ENCODE measurements around the gene SLC9A3.

SLC9A3 gene

DNA sequence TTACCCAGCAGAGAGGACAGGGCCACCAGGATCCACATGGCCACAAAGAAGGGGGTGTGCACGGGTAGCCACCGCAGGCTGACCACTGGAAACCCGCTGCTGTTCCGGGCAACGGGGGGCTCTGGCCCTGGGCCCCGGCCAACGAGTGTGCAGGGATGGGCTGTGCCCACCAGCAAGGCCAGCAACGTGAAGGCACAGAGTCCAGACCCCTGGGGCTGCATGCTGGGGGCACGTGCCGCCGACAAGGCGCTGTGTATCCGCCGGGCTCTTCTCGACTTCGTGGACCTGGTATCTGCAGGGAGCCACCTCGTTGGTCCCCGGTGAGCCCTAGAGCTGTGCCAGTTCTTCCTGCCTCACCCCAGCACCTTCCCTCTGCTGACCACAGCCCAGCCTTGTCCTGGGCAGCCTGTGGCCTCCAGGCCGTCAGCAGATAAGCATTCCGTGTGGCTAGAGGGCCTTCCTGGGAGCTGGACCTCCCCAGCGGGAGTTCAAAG is 45.7 kb upstream of the SLC9A3 start:
- H3K27ac ChIP-seq = no peak overlapping the region
- TF ChIP-seq ZFX (IDR thresholded peaks at IDR 0.05) = no peak
- TF ChIP-seq, protein P1, sequence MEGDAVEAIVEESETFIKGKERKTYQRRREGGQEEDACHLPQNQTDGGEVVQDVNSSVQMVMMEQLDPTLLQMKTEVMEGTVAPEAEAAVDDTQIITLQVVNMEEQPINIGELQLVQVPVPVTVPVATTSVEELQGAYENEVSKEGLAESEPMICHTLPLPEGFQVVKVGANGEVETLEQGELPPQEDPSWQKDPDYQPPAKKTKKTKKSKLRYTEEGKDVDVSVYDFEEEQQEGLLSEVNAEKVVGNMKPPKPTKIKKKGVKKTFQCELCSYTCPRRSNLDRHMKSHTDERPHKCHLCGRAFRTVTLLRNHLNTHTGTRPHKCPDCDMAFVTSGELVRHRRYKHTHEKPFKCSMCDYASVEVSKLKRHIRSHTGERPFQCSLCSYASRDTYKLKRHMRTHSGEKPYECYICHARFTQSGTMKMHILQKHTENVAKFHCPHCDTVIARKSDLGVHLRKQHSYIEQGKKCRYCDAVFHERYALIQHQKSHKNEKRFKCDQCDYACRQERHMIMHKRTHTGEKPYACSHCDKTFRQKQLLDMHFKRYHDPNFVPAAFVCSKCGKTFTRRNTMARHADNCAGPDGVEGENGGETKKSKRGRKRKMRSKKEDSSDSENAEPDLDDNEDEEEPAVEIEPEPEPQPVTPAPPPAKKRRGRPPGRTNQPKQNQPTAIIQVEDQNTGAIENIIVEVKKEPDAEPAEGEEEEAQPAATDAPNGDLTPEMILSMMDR (conservative IDR thresholded peaks at IDR 0.05) = no peak

GRCh38 chr5:569358-569867 is 45.2 kb upstream of the SLC9A3 start:
- TF ChIP-seq, protein P1 (conservative IDR thresholded peaks at IDR 0.05) = no peak
- no peak for TF ChIP-seq ZFX (IDR thresholded peaks at IDR 0.05)
- no peak overlapping the region for H3K27ac ChIP-seq

DNA sequence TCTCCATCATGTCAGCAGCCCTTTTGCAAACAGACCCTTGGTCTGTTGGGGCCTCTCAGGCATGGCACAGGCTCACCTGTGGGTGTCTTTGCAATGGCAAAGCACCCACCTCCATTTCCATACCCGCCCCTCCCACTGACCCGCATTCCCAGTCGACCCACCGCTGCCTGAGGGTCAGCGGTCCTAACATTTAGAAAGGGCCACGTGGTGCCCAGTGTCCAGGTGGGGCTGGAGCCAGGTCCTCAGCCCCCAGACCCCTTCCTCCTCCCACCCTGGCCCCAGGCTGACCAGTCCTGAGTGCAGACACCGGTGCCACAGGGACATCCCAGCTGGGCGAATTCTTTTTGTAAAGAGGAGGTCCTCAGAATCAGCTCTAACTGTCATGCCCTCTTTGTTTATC is 44.6 kb upstream of the SLC9A3 start:
- TF ChIP-seq, protein P1 (conservative IDR thresholded peaks at IDR 0.05) = no peak
- TF ChIP-seq ZFX (IDR thresholded peaks at IDR 0.05) = no peak
- H3K27ac ChIP-seq = no peak overlapping the region

DNA sequence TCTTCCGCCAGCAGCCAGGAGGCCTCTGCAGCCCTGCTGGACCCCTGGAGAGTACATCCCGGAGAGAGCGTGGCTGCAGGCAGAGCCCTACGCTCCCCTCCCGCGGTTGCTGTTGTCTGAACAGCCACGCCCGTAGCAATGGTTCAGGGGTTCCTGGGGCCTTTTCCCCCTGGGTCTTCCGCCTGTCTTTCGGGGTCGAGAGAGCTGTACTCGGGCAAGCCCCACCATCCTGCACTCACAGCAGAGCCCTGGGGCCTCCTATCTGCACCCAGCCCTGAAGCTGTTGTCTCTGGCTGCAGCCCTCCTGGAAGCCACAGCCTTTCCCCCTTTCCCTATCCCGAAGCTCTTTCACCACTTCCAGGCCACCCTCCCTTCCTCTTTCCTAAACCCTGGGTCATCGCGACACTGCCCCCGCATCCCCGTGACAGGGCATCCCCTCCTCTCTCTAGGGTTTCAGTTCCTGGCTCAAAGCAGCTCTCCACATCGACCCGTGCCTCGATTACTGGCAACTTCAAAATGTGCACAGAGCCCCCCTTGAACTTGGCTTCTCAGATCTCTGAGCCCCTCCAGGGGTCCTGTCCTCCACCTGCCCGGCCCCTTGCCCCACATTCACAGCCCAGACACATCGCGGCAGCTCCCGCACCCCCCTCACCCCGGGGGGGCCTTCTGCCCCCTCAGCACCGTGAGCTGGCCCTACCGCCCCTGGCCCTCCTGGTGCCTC is 44.0 kb upstream of the SLC9A3 start:
- H3K27ac ChIP-seq = no peak overlapping the region
- TF ChIP-seq ZFX (IDR thresholded peaks at IDR 0.05) = no peak
- TF ChIP-seq, protein P1 (conservative IDR thresholded peaks at IDR 0.05) = no peak

- H3K27ac ChIP-seq = no peak overlapping the region
- no peak for TF ChIP-seq ZFX (IDR thresholded peaks at IDR 0.05)
- TF ChIP-seq, protein P1 (conservative IDR thresholded peaks at IDR 0.05) = no peak
Measured at GRCh38 chr5:567664-568060, 43.4 kb upstream of the SLC9A3 start.

GRCh38 chr5:566636-567309 is 42.5 kb upstream of the SLC9A3 start:
- TF ChIP-seq ZFX (IDR thresholded peaks at IDR 0.05) = no peak
- TF ChIP-seq, protein P1 (conservative IDR thresholded peaks at IDR 0.05) = no peak
- no peak overlapping the region for H3K27ac ChIP-seq

All from C4-2B (cell line).